ENCODE data around the gene MYO5A. TPM values are rescaled to one million over a fixed set of nuclear protein-coding genes. Genes with fewer than 3 reads are reported as not detected.

The MYO5A gene
- total RNA-seq (2011; cell fraction: chromatin; rRNA removed; ENCODE audit: low replicate concordance), result 2.3 and 2.4 TPM in 2 replicates
- 0.50 and 1.8 TPM in 2 replicates for total RNA-seq (2011; cell fraction: nucleolus; rRNA removed)
- total RNA-seq (2011; cell fraction: nucleoplasm; rRNA removed), result 0.44 and 1.1 TPM in 2 replicates
- total RNA-seq (2014; rRNA removed) (0.73 and 0.77 TPM in 2 replicates), total RNA-seq (2014; rRNA removed; fragmentation: Illumina TruSeq; extraction: Trizol) (0.40 and 0.41 TPM in 2 replicates), total RNA-seq (2015; rRNA removed; fragmentation: Illumina TruSeq; extraction: Trizol) (0.33 and 0.41 TPM in 2 replicates), total RNA-seq (2021) (0.65 and 0.82 TPM in 2 replicates), polyA plus RNA-seq (2011; rRNA removed) (0.59 and 0.91 TPM in 2 replicates), polyA plus RNA-seq (2014; fragmentation: Illumina TruSeq; extraction: Trizol) (0.36 and 0.42 TPM in 2 replicates), polyA plus RNA-seq (2014; fragmentation: Nextera tagmentation; extraction: Ambion mirVana) (under 1 TPM; 0.03 to 0.07 TPM), polyA plus RNA-seq (2014; rRNA removed) (0.09 and 0.20 TPM in 2 replicates), polyA minus RNA-seq (2011; rRNA and poly(A)+ RNA removed) (1.1 and 1.9 TPM in 2 replicates), Bru-seq, nascent RNA (percentile 26 among the genes with signal in this experiment), BruChase-seq, experiment 1, labeled RNA remaining after a 2-hour chase (percentile 36 among the genes with signal in this experiment), BruChase-seq, experiment 2, labeled RNA remaining after a 6-hour chase (percentile 33 among the genes with signal in this experiment)
- polyA plus RNA-seq (2011; cell fraction: cytosol; rRNA removed), result 0.34 and 0.43 TPM in 2 replicates
- polyA plus RNA-seq (2011; cell fraction: nucleus; rRNA removed), result 0.51 and 1.2 TPM in 2 replicates
- polyA plus RNA-seq (2012), result 0.30 and 0.72 TPM in 2 replicates
- 1.5 and 2.4 TPM in 2 replicates for polyA minus RNA-seq (2011; cell fraction: cytosol; rRNA and poly(A)+ RNA removed)
- 0.67 and 1.00 TPM in 2 replicates for polyA minus RNA-seq (2011; cell fraction: nucleus; rRNA and poly(A)+ RNA removed)
- long read RNA-seq, experiment 1, partial matches to known transcripts, result 1 of 4 reads
- long read RNA-seq, experiment 1, other reads (novel, unspliced or antisense), result 3 of 4 reads
- long read RNA-seq, experiment 2, result 0 reads
- long read RNA-seq, experiment 3, result 0 reads

DNA sequence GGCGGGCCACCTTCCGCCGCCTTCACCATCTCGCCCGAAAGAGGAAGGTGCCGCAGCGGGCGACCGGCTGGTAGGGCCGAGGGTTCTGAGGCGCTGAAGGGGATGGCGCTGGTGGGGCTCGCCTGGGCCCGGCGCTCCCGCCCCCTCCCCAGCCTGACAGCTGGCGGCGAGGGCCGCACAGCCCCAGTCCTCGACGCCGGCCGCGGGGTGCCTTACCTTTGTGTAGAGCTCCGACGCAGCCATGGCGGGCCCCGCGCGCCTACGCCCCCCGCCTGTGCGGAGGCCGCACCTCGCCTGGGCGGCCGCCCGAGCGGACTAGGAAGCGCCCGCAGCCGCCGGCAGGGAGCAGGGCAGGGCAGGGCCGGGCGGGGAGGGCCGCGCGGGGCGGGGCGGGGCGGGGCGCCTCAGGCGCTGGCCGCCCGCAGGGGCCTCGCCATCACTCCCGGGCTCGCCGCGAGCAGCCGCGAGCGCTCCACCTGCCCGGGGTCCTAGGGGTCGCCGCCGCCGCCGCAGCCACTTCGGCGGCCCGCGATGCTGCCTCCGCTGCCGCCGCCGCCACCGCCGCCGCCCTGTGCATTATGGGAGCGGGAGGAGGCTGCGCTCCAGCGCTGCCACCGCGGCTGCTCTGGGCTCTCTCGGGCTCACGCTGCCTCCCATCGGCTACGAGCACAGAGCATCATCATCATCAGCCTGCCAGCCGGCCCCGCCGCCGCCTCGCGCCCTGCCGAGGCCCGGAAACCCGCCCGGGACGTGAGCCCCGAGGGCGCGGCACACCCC is at the start of gene MYO5A:
TSS of gene MYO5A (minus strand) at position 317 of the 777 bp plus-strand sequence. CDS start at position 243, 74 bp downstream.
- Histone ChIP-seq H3K4me1 (replicated peaks in 1 of 2; ENCODE audit: control insufficient read depth in 2 of 2, insufficient read depth in 2 of 2, low read length in 2 of 2) (peaks cover 0 to 14% of the 10 kb centered on the region in 2 experiments; a peak in 3 of 5 replicates), H3K9me1 (ENCODE audit: control insufficient read depth, insufficient read depth, low read length) (no peaks in the 10 kb centered on the region), H3K4me2 (ENCODE audit: insufficient read depth, low read length) (peak within 1 kb of the TSS; percentile 66), H3K9me3 (replicated peaks; ENCODE audit: control insufficient read depth, insufficient read depth, low read depth, low read length) (no peaks in the 10 kb centered on the region), H3K27me3 (ENCODE audit: control insufficient read depth in 2 of 2, insufficient read depth in 2 of 2, low read length in 2 of 2) (peaks cover 26 to 39% of the 10 kb centered on the region in 2 experiments), H3K4me3 (peak within 1 kb of the TSS; percentile 65), H3K79me2 (ENCODE audit: control insufficient read depth, insufficient read depth, low read length) (no peaks in the 10 kb centered on the region), H3K36me3 (ENCODE audit: control insufficient read depth, insufficient read depth, low read length) (no peaks in the 10 kb centered on the region), H4K20me1 (replicated peaks; ENCODE audit: control insufficient read depth, insufficient read depth, low read length) (no peaks in the 10 kb centered on the region; the same call in 1 of the 2 replicates), H2AFZ (ENCODE audit: low read depth, low read length) (peak within 1 kb of the TSS; percentile 85), H3K9ac (ENCODE audit: insufficient read depth in 1 of 2, low read depth in 2 of 2, low read length in 2 of 2) (peak within 1 kb of the TSS in 1 of 2 experiments; percentile 88; a peak in 2 of 4 replicates), H3K27ac (ENCODE audit: extremely low read depth, low read depth, low read length) (no peak within 1 kb of the TSS)
- CTCF ChIA-PET (ENCODE audit: low intra/inter-chr PET ratio), result interaction anchor here (0.7 to 1.3 kb wide), 2 partner anchors 98 to 206 kb away, joined by 3 to 9 read pairs; no protein-coding TSS in a partner anchor
- FAIRE-seq (no peak), DNase-seq (ENCODE audit: extremely low read depth in 1 of 4, low spot score in 3 of 4) (peak; percentile 72 to 82 (median 80)), ATAC-seq (peak; percentile 99)
- BruUV-seq (replicated peaks), result no TSS peak
- intact Hi-C loops (cut with micrococcal nuclease) (loop anchor here (2.0 to 10.0 kb wide), 3 partner anchors 39 to 206 kb away; partner anchors contain the start of genes ARPP19 and ATOSA), in situ Hi-C loops (cut with MboI) (no loop called here)
- POLR2A ChIA-PET, result no interaction called here
- 2% methylated on average over 28 of the region's 103 CpGs for WGBS (ENCODE audit: insufficient coverage, low coverage, missing lambda C conversion rate)
- TF ChIP-seq E2F4 (CRISPR knock-in tag; IDR thresholded peaks at IDR 0.05; ENCODE audit: low read depth), result no peak
- TF ChIP-seq, protein P1, sequence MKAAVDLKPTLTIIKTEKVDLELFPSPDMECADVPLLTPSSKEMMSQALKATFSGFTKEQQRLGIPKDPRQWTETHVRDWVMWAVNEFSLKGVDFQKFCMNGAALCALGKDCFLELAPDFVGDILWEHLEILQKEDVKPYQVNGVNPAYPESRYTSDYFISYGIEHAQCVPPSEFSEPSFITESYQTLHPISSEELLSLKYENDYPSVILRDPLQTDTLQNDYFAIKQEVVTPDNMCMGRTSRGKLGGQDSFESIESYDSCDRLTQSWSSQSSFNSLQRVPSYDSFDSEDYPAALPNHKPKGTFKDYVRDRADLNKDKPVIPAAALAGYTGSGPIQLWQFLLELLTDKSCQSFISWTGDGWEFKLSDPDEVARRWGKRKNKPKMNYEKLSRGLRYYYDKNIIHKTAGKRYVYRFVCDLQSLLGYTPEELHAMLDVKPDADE (conservative IDR thresholded peaks at IDR 0.05; ENCODE audit: control insufficient read depth, low read depth, low read length), result no peak
- peak; percentile 80 for TF ChIP-seq CTCFL (IDR thresholded peaks at IDR 0.05; ENCODE audit: borderline replicate concordance, insufficient read depth, low read depth, low read length, poor library complexity, severe bottlenecking)
- no peak for TF ChIP-seq ZNF12 (CRISPR knock-in tag; IDR thresholded peaks at IDR 0.05)
- TF ChIP-seq, protein P2, sequence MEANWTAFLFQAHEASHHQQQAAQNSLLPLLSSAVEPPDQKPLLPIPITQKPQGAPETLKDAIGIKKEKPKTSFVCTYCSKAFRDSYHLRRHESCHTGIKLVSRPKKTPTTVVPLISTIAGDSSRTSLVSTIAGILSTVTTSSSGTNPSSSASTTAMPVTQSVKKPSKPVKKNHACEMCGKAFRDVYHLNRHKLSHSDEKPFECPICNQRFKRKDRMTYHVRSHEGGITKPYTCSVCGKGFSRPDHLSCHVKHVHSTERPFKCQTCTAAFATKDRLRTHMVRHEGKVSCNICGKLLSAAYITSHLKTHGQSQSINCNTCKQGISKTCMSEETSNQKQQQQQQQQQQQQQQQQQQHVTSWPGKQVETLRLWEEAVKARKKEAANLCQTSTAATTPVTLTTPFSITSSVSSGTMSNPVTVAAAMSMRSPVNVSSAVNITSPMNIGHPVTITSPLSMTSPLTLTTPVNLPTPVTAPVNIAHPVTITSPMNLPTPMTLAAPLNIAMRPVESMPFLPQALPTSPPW (CRISPR knock-in tag; IDR thresholded peaks at IDR 0.05), result peak; percentile 85
- no peak for TF ChIP-seq POU5F1 (IDR thresholded peaks at IDR 0.05; ENCODE audit: borderline replicate concordance, low read depth, low read length, partially characterized antibody)
- TF ChIP-seq ARNT (IDR thresholded peaks at IDR 0.05), result no peak
- 0 out of 2 replicates have a peak, but pooled peaks have one; percentile 17 for TF ChIP-seq ZNF143 (CRISPR knock-in tag; IDR thresholded peaks at IDR 0.05)

Measured in K562 (cell line).